NK-92 treated with Interleukin-12 subunit alpha and Interleukin-12 subunit beta, amount 100 ng/mL, for 24 hours (cell line): ENCODE measurements around the gene GSTT4.
"Not testable (repeated sequence)": the region's sequence is repeated elsewhere in the genome, so short reads cannot be mapped to it uniquely, and the experiment has no call there.

Source experiments
- DNase-seq: peaks from one replicate; lab custom pipeline; 2025; lab: John Stamatoyannopoulos, UW

The GSTT4 gene

DNA sequence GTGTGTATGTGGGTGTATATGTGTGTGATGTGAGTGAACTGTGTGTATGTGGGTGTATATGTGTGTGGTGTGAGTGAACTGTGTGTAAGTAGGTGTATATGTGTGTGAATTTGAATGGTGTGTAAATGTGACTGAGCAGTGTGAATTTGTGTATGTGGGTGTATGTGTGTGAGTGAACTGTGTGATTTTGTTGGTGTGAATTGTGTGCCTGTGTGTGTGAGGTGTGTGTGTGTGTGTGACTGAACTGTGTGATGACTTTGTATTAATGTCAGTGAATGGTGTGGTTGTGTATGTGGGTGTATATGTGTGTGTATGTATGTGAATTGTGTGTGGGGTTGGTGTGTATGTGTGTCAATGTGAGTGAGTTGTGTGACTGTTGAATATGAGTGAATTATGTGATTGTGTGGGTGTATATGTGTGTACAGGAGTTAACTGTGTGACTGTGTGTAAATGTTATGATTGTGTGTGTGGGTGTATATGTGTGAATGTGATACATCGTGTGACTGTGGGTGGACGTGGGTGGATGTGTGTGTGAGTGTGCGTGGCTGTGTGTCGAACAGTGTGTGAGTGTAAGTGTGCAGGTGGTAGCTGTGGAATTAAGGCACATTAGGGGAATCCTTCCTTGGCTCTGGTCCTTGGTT is 18.6 kb downstream of the GSTT4 start:
- DNase-seq = not testable (repeated sequence)

GRCh38 chr22:23986089-23986488 is 19.2 kb downstream of the GSTT4 start:
- DNase-seq = not testable (repeated sequence)

DNA sequence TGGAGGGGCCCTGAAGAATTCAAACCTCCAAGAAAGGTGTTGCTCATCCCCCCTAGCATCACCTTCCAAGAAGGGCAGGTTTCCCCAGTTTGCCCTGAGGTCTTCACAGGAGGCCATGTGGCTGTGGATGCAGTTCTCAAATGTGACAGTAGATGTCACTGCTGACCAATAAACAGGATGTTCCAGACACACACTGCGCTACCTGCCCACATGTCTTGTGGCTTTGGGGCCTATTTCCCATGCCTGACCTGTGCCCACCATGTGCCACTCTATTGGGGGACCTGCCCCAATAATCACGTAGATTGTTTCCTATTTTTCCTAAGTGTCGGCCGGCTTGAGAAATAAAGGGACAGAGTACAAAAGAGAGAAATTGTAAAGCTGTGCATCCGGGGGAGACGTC is 20.8 kb downstream of the GSTT4 start:
- DNase-seq = no peak

DNA sequence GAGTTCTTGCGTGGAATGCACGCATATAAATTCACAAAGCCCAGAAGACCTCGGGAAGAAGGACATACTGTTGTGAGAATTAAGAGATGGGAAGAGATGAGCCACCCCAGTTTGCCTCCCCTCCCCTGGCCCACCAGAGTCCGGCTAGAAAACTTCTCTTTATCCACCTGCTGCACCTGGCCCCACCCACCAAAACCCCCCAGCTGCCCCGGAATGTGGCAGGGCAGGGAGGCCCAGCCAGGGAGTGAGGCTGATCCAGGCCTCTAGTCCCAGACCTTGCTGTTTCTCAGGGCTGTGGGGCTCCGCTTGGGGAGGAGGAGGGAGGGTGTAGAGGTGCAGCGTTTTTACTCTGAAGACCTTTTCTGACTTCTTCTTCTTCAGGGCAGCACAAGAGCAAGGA is 24.7 kb downstream of the GSTT4 start:
- not testable (repeated sequence) for DNase-seq

DNA sequence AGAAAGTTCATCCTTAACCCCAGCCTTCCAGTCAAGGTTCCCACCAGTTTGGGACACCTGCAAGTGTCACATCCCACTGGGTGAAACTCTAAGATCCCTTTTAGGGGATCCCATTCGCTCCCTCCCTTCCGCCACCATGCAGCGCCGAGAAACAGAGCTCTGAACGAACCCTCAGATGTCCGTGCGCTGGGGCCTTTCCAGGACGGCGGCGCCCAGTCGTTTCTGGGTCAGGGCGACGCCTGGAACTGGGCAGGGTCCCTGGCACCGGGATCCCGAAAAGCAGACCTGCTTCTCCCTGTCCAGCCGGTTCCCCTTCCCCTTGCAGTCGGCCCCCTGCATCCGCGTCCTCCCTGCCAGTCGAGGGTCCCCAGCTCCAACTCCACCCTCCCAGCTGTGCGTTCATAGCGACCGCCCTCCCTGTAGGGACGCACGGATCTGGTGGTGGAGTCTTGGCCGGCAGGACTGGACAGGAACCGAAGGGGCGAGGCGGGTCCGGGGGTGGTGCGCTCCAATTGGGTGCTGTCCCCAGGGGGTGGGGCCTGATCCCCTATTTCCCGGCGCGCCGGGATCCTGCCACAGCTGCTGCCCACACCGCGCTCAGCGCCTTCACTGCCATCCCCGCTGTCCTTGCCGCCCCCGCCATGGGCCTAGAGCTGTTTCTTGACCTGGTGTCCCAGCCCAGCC is 25.6 kb downstream of the GSTT4 start, which contains the start of gene GSTT2:
TSS of gene GSTT2 (plus strand) at position 578 of the 684 bp plus-strand sequence.
- not testable (repeated sequence) for DNase-seq

DNA sequence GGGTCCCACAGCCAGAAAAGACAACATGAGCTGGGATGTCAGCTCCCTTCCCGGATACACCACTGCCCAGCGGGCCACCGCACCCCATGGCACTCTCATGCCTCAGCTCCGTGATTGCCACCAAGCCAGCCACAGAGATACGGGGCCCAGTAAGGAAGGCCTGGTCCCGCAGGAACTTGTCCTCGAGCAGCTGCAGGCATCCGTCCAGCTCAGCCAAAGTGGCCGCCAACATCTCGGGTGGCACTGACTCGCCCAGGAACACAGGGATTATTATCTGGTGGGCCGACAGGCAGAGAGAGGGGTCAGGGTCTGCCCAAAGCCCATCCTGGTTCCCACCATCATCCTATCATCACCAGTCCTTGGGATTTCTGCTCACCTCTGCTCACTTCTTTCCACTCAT is 27.9 kb downstream of the GSTT4 start:
- DNase-seq = not testable (repeated sequence)

DNA sequence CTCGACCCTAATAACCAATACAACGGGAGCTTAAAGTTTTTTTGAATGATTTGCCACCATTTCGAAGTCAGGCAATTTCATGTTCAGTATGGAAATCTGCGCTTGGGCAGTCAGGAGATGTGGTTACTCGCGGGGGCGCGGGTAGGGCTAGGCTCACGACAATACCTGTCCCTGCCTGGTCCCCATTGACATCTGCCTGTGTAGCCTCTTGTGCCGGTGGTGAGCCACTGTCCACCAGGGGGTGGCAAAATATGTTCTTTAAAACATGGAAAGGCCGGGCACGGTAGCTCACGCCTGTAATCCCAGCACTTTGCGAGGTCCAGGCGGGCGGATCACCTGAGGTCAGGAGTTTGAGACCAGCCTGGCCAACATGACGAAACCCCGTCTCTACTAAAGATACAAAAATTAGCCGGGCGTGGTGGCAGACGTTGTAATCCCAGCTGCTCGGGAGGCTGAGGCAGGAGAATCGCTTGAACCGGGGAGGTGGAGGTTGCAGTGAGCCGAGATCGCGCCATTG is 30.4 kb downstream of the GSTT4 start:
- DNase-seq = not testable (repeated sequence)

DNA sequence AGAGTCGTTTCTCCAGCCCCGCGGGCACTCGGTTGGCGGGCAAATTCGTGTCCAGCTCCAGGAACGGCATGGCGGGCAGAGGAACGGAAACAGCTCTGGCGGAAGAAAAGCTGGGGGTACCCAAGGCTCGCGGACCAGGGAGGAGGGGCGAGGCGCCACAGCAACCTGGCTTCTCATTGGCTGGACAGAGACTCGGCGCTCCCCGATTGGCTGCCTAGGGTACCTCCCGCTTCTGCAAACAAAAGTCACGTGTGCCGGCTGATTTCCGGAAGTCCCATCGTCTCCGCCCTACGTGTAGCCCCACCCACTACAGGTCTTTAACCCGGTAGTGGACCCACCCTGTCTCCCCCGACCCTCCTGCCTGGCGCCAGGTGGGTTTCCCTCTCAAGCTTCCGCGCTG is 30.9 kb downstream of the GSTT4 start, which contains the start of gene DDT:
TSS of gene DDT (minus strand) at position 97 of the 400 bp plus-strand sequence. CDS start at position 70, 27 bp downstream.
- not testable (repeated sequence) for DNase-seq

GRCh38 chr22:23971927-23972326 is 33.3 kb downstream of the GSTT4 start:
- DNase-seq = not testable (repeated sequence)

DNA sequence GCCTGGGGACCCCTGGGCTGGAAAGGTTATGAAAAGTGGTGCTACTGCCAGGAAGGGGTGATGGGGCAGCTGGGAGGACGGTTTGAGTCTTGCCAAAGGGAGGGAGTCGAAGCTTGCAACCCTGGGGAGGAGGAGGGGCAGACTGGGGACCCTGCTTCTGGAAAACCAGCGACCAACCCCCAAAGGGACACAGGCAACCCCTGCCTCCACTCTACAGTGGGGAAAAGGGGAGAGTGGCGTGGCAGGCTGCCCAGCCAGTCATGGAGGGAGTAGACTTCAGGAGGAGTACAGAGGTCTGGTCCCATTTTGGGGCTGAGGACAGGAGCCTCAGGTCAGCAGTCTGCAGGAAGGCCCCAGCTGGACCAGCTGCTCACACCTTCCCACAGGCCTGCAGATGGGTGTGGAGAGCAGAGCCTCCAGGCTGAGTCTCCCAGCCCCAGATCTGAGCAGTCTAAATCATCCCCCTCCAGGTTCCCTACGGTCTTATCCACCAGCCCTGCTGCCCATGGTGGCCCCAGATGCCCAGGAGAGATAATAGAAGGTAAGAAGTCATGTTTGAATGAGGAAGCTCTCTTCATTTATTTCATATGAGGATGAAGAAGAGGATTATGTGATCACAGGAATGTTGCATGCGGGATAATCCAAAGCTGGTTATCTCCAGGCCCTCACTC is 34.3 kb downstream of the GSTT4 start:
- DNase-seq = no peak

GRCh38 chr22:23970201-23970641 is 35.0 kb downstream of the GSTT4 start:
- no peak for DNase-seq

DNA sequence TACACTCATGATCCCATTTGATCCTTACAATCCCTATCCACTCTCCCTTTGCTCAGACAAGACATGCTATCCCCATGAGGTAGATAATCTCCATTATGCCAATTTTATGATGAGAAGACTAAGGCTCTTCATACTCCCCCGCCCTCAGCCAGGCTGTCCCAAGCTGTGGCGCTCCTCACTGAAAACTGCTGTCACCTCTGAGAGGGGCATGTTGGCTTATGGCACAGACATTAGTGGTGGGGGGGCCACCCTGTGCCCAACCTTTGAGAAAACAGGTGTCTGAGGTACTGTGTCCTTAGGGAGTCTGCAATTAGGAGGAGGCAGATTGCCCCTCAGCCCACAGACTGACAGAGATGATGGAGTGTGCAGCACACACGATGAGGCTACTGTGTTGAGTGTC is 36.2 kb downstream of the GSTT4 start:
- no peak for DNase-seq

DNA sequence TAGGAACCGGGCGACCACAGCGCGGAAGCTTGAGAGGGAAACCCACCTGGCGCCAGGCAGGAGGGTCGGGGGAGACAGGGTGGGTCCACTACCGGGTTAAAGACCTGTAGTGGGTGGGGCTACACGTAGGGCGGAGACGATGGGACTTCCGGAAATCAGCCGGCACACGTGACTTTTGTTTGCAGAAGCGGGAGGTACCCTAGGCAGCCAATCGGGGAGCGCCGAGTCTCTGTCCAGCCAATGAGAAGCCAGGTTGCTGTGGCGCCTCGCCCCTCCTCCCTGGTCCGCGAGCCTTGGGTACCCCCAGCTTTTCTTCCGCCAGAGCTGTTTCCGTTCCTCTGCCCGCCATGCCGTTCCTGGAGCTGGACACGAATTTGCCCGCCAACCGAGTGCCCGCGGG is 38.7 kb downstream of the GSTT4 start, which contains the start of gene DDTL:
TSS of gene DDTL (plus strand) at position 321 of the 400 bp plus-strand sequence. CDS start at position 348, 27 bp downstream.
- not testable (repeated sequence) for DNase-seq

GRCh38 chr22:23966094-23966493 is 39.2 kb downstream of the GSTT4 start:
- not testable (repeated sequence) for DNase-seq

- not testable (repeated sequence) for DNase-seq
These were observed 44.0 kb downstream of the GSTT4 start, which contains the start of gene GSTT2B for GRCh38 chr22:23961084-23961771. Gene GSTT2B, minus strand, starts transcription at chr22:23961195. Its CDS starts 64 bp downstream, at chr22:23961131.

DNA sequence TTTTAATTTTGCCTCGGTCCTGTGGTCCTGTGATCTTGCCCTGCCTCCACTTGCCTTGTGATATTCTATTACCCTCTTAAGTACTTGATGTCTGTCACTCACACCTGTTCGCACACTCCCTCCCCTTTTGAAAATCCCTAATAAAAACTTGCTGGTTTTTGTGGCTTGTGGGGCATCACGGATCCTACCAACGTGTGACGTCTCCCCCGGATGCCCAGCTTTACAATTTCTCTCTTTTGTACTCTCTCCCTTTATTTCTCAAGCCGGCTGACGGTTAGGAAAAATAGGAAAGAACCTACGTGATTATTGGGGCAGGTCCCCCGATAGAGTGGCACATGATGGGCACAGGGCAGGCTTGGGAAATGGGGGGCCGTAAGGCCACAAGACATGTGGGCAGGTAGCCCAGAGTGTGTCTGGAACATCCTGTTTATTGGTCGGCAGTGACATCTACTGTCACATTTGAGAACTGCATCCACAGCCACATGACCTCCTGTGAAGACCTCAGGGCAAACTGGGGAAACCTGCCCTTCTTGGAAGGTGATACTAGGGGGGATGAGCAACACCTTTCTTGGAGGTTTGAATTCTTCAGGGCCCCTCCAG is 48.9 kb downstream of the GSTT4 start:
- DNase-seq = peak; percentile 28

GRCh38 chr22:23955886-23956285 is 49.4 kb downstream of the GSTT4 start:
- DNase-seq = not testable (repeated sequence)

- DNase-seq = not testable (repeated sequence)
These were observed 50.3 kb downstream of the GSTT4 start for GRCh38 chr22:23954991-23955305.

GRCh38 chr22:23954193-23954990 is 50.9 kb downstream of the GSTT4 start:
- DNase-seq = not testable (repeated sequence)

GRCh38 chr22:23953485-23953884 is 51.8 kb downstream of the GSTT4 start:
- DNase-seq = not testable (repeated sequence)
